Renal pelvis (tissue), 4 donors: Measurements from ENCODE around the gene MED26. TPM values are rescaled to one million over a fixed set of nuclear protein-coding genes. Genes with fewer than 3 reads are reported as not detected.
"Not testable (repeated sequence)": the region's sequence is repeated elsewhere in the genome, so short reads cannot be mapped to it uniquely, and the experiment has no call there.

ENCODE experiments used
- DNase-seq: peaks from one replicate; pipeline ENCODE4 v3.0.0-alpha.2; 2013
- polyA plus RNA-seq, 3 donors: library from polyadenylated mRNA; unstranded; fragments of 120-200 nt; gene quantifications; one replicate each; pipeline ENCODE4 v1.2.1, GENCODE V29; 2013; ENCODE audit not compliant: insufficient read length in 3 of 3

MED26 gene
- polyA plus RNA-seq, 3 donors = 6.7 to 7.6 (median 7.1) TPM

DNA sequence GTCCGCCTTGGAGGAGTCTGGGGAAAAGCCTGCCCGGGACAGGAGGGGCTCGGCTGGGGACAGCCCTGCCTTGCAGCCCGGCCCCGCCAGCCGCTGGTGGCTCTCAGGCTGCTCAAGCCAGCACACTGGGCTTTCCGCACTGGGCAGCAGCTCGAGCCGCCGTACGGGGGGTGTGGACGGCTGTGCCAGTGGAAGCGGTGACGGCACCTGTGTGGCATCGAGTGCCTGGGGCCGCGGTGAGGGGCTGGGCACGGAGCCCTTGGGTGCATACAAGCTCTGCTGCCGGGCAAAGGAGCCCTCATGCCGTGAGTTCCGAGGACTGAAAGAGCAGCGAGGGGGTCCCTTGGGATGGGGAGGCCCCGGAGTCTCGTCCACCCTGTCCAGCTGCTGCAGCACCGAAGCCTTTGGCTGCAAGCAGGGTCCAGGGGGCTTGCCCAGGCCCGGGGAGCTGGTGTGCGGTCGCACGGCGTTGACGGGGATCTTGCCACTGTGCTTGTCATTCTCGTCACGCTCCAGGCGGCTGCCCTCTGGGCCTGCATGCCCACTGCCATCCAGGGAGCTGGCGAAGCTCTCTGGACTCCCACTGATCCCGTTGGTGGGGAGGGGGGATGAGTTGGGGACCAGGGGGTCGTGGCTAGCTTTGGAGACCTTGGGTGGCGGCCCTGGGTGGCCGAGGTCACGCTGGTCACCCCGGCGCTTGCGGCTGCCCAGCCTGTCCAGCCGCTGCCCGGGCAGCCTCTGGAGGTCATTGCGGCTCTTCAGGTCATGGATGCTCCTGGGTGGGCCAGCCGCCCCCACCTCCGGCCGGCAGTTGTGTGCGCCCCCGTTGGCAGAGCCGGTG lies 51.1 kb downstream of the MED26 start:
- no peak for DNase-seq

DNA sequence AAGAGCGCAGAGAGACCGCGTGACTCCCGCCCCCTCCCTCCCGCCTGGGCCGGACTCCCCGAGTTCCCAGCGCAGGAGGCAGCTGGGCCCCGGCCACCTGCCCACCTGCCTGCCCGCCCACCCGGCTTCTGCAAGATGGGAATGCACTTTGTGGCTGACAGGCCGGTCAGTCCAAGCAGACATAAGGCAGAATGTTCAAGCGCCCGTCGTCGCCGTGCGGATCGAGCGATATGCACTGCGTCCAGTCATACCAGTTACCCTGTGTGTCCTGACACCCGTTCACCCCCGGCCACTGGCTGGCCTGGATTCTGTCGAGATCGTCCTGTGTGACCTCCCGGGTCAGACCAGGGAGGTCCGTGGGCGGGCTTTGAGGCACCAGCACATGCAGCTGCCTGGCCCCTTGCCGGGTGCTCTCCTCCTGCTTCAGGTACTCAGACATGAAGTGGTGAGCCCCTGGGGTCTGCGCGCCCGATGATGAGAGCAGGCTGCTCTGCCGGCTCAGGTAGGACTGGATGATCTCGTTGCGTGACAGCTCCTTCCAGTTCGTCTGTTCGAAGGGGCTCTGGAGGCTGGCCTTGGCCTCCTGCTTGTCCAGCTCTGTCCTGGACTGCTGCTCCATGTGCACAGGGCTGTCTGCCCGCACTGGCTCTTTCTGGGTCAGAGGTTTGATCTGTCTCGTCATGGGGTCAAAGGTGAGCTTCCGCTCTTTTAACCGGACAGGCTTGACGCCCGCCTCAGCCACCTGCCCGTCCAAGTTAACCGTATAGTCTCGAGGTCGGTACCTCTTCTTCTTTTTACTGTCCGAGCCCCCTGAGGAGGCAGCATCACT lies 51.9 kb downstream of the MED26 start:
- no peak for DNase-seq

DNA sequence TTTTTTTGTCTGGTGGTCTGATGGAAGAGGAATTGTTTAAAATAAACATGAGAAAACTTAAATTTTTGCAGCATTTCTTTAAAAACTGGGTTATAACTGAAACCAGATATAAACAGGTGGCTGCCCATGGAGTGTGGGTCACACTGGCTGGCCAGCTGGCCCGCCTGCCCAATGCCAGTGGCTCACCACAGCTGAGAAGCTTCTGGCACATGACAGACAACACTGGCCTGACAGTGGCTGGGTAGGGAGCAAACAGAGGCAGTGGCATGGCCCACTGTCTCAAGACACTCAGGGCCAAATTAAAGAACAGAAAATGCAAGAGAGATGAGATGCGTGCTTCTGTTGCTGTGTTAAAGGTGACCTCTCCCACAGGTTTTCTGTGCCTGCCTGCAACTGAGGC lies 52.7 kb downstream of the MED26 start:
- DNase-seq = no peak

DNA sequence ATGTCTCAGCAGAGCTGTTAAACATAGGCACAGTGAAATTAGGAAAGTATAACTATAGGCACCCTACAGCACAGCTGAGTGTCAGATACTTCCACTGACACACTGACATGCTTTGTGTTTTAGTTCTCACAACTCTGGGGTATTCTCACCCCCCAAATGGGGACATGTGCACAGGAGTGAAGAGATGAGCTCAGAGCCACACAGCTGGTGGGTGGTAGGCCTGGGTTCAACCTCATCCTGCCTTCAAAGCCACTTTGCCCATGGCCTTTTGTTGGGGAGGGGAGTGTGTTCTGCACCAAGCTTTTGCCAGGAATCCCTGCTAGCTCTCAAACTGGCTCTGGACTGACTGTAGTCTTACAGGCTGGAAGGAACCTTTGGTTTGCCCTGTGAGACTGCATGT lies 54.1 kb downstream of the MED26 start:
- no peak for DNase-seq

DNA sequence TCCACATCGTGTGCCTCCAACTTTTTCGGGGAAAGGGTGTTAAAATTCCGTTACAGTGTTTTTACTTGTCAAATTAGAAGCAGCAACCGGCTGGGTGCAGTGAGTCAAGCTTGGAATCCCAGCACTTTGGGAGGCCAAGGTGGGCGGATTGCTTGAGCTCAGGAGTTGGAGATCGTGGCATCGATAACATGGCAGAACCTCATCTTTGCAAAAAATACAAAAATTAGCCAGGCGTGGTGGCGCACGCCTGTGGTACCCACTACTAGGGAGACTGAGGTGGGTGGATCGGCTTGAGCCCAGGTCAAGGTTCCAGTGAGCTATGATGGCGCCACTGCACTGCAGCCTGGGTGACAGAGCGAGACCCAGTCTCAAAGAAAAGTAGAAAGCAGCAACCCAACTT lies 54.7 kb downstream of the MED26 start:
- no peak for DNase-seq

DNA sequence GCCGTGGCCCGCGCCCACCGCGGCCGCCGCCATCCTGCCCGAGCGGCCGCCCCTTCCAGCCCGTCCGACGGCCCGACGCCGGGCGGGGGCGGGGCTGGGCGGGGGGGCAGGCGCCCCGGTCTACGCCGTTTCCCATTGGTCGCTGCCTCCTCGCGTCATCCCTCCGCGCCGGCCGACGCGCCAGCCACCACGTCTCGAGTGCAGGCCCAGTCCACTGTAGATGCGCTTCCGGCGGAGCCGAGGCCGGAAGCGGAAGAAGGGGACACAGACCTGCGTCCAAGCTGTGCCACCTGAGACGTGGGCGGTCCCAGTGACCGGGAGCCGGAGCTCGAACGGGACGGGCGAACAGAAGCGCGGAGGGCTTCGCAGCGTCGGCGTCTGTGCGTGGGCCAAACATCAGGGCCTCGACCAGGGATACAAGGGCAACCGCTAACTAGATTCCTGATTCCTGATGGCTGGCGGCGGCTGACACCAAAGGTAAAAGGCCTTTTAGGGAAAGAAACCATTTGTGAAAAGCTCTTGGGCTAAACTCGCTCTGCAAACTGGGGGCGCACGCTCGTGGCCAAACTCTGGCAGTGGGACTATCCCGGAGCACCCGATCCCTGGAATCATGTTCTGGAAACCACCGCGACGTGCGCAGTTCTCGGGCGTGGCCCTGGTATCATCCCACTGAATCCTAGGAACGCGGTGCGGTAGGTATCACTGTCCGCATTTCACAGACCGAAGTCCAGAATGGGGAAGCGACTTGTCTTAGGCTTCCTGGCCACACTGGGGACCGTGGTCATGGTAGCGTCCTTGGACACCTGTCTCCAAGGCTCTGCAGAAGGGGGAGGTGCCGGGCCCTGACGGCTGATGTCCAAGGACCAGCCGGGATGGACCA lies 55.4 kb downstream of the MED26 start, which contains the start of gene SLC35E1:
Gene SLC35E1, minus strand, starts transcription at position 84 of the 880 bp plus-strand sequence. Its CDS starts 51 bp downstream, at position 33.
- peak; percentile 96 for DNase-seq

DNA sequence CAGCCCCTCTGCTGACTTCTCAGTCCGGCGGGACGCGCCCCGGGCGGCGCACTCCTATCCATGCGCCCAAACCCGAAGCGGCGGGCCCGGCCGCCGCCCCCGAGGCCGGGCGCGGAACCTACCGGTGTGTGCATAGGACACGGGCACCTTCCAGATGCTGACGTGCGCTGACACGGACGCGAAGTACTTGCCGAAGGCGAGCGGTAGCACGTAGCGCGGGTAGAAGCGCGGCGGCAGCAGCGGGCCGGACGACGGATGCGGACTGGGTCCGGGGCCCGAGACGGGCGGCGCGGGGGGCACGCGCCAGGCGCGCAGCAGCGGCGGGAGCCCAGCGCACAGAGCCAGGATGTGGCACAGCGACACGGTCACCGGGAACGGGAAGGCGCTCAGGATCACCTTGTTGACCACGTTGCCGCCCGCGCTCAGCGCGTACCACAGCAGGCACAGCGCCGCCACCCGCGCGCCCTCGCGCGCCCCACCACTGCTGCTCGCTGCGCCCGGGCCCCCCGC lies 56.1 kb downstream of the MED26 start:
- DNase-seq = no peak

DNA sequence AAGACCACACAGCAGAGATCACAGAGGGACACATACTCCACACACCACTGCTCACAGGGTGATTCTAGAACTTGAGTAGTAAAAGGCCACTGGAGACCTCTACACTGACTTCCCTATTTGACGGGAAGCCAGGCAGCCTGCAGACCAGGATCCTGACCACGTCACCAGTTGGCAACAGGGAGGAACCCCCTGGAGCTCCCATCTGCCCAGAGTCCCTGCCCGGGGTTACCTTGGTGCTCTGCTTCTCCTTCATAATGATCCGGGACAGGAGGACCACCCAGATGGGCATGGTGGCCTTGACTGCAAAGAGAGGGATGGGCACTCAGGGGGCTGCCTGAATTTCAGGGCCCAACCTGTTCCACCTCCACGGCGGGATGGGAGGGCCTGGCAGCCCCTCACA lies 56.7 kb downstream of the MED26 start:
- no peak for DNase-seq

DNA sequence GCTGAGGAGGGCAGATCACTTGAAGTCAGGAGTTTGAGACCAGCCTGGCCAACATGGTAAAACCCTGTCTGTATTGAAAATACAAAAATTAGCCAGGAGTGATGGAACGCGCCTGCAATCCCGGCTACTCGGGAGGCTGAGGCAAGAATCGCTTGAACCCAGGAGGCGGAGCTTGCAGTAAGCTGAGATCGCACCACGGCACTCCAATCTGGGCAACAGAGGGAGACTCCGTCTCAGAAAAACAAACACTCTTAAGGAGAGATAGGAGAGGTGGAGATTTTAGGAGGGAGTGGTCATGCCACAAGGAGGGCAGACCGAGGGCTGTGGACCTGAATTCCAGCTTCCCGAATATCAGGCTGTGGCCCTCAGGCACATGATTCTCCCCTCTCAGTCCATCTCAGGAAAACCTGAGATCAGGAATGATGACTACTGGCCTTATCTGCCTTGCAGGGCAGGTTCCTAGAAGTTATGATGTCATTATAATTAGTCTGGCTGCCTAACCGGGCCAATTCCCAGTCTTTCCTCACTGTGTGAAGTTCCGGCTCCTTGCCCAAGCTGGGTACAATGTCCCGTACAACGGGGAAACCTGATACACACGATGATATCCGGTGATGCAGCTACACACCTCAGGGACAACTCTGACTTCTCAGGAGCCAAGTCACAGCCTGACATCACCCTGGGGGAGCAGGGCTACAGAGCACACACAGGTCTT lies 58.2 kb downstream of the MED26 start:
- no peak for DNase-seq

DNA sequence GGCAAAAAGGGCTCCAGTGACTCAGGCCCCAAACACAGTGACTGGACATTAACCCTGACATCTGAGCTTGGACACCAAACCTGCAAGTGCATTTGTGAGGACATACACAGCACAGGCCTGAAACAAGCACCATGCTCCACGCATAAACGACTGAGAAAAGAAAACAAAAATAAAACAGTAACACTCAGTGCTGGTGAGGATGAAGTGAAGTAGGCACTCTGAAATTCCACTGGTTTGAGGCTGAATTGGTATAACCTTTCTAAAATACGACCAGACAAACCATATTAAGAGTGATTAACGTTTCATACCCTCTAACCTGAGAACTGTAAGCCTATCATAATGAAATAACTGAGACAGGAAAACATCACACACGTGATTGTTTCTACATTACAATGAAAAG lies 61.3 kb downstream of the MED26 start:
- DNase-seq = no peak

DNA sequence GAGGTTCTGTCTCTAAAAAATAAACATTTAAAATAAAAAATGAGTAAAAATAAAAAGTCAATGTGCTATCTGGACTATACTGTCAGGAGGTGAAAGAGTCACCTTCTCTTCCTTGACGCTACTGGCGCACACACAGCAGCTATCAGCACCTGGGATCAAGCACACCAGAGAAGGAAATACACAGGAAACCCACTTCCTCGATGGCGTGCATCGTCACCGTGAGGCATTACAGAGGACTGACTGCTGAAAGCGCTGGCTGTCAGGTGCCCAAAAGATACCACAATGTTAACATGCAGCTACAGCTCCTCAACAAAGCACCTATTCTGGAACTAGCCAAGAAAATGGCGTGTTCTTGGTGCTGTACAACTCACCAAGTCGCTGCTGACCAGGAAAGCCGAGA lies 61.8 kb downstream of the MED26 start:
- no peak for DNase-seq

DNA sequence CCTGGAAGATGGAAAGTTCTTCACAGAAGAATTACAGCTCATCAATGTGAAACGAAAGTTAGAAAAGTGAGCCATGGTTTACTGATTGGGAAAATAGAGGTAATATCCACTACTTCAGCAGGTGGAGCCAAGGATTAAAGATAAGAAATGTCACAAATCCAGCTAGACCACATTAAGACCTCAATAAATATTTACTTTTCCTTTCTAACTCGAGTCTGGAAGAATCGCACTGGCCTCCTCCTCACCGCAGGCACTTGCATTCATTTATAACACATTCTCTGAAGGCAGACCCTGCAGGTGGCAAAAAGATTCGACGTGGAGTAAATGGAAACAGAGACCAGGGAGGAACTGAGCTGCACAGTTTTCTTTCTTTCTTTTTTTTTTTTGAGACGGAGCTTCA lies 63.2 kb downstream of the MED26 start:
- DNase-seq = no peak

DNA sequence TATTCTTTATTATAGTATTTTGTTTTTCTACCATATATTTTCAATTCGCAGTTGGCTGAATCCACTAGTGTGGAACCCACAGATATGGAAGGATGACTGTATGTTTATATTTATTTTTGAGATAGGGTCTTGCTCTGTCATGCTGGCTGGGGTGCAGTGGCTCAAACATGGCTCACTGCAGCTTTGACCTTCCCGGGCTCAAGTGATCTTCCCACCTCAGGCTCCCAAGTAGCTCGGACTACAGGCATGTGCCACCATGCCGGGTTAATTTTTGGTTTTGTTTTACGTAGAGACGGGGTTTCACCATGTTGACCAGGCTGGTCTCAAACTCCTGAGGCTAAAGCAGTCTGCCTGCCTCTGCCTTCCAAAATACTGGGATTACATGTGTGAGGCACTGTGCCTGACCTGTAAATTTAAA lies 65.4 kb downstream of the MED26 start:
- DNase-seq = no peak

DNA sequence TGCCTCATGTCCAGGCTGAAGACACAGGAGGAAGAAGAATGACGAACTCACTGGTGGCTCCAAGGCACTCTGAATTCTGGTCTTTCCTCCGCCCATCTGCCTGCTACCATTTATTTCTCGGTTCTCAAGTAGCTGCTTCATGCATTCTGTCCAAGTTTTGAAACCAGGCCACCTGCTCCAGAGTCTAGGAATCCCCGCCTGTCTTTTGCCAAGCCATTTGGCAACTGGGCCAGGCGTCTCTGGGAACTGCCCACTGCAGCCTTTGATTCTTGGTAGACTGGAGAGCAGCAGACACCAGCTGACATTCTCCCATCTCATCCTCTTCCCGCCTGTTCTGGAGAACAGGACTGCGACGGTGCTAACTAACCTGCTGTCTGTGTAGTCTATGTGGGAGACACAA lies 66.6 kb downstream of the MED26 start:
- no peak for DNase-seq

DNA sequence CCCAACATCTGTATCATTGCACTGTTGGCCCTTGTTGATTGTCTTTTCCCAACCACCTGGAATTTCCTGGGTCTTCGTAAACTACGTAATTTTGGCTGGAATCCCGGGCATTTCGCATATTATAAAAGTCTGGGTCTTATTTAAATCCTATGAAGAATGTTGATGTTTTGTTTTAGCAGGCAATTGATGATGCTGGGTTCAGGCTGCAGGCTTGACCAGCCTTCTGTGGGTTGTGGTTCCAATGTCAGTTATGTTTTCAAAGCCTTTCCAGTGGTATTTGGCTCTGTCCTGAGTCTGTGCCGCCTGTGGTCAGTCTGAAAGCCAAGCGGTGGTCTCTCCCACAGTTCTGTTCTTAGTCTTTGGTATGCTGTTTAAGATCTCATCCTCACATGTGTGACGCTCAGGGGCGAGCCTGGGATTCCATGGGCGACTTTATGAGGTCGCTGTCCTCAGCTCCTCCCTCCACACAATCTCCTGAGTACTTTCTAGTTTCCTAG lies 68.2 kb downstream of the MED26 start:
- DNase-seq = no peak

DNA sequence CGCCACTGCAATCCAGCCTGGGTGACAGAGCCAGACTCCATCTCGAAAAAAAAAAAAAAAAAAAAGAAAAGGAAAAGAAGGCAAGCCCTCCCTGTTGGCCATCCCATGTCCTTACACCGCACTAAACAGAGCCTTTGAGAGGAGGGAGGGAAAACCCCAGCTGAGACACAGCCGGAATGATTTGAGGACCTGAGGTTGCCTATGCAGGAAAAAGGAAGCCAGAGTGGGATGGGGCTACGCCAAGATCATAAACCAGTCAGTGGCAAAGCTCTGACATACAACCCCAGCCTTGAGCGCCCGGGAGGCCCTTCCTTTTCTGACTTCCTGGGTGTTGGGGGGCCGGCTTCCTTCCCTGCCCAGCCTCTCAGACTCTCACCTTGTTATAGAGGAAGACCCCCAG lies 73.2 kb downstream of the MED26 start:
- no peak for DNase-seq

DNA sequence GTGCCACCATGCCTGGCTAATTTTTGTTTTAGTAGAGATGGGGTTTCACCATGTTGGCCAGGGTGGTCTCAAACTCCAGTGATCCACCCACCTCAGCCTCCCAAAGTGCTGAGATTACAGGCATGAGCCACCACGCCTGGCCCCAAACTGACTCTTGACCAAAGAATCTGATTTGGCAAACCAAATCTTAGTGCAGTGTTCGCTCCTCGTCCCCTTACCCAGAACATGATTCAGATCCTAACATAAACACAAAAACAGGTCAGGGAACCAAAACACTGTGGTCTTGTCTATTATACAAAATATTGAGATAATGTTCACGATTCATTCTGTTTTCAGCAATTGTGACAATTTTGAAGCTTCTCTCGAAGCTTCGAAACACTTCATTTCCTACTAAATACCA lies 76.1 kb downstream of the MED26 start:
- not testable (repeated sequence) for DNase-seq

DNA sequence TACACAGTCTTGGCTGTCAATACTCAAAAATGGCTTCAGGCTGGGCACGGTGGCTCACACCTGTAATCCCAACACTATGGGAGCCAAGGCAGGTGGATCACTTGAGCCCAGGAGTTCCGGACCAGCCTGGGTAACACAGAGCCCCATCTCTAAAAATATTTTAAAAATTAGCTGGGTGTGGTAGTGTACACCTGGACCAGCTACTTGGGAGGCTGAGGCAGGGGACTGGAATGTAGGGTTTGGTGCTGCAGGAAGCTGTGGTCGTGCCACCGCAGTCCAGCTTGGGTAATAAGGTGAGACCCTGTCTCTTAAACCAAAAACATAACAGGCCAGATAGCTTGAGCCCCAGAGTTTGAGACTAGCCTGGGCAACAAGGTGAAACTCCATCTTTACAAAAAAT lies 79.0 kb downstream of the MED26 start:
- no peak for DNase-seq

DNA sequence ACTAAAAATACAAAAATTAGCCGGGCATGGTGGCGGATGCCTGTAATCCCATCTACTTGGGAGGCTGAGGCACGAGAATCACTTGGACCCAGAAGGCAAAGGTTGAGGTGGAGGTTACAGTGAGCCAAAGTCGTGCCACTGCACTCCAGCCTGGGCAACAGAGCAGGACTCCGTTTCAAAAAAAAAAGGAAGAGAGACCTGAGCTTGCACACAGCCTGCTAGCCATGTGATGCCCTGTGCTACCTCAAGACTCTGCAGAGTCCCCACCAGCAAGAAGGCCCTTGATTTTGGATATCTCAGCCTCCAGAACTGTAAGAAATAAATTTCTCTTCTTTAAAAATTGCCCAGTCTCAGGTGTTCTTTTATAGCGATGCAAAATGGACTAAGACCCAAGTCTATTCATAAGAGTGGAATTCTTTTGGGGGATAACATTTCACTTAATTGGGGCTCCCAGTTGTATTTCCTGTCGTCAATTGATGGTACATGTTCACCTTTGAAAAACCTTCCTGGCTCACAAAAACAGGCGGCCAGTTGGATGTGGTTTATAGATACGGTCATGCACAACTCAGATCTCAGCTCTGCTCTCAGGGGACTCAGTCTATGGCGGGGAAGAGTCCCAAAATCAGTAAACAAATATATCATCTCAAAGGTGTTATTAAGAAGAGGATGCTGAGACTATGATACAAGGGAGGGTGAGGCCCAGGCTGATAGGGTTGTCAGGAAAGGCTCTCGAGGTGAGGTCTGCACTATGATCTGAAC lies 83.4 kb downstream of the MED26 start:
- DNase-seq = no peak

DNA sequence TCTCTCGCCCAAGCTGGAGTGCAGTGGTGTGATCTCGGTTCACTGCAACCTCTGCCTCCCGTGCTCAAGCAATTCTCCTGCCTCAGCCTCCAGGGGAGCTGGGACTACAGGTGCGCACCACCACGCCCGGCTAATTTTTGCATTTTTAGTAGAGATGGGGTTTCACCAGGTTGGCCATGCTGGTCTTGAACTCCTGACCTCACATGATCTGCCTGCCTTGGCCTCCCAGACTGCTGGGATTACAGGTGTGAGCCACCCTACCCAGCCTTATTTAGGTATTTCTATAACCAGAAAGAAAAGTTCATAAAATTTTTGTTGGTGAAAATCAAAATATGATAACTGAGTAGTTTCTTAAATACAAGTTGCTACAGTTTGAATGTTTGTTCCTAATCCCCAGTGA lies 84.3 kb downstream of the MED26 start:
- not testable (repeated sequence) for DNase-seq
